ENCODE results near the gene NCOA4.

DNA sequence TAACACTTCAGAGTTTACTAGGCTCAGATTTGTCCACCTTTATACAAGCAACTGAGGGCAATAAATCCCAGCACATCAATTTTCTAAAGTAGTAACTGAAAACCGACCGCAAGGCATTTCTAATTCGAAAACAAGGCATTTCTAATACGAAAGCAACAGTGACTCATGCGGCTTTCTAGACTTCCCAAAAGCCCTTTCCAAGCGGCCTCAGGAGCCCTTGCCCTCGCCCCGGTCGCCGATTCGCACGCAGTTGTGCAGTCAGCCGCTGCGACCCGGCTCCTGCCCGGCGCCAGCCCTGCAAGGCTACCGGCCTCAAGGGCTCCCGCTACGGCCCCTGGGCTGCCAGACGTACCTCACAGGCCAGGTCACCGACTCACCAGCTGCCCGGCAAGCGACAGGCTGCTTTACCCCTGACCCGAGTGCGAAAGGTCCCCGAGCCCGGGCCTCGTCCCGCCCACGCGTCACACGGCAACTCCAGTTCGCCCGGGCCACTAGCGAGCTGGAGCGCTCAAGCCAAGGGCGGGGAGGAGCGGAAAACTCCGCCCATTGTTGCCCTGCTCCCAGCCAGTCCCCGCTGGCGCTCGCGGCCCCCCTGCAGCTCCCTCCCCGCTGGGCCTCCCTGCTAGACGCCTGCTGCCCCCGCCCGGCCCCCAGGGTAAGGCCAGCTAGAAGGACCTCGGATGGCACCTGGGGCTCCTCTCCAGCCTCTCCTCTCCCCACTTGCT is 7.3 kb downstream of the NCOA4 start:
- TF ChIP-seq, protein P1, sequence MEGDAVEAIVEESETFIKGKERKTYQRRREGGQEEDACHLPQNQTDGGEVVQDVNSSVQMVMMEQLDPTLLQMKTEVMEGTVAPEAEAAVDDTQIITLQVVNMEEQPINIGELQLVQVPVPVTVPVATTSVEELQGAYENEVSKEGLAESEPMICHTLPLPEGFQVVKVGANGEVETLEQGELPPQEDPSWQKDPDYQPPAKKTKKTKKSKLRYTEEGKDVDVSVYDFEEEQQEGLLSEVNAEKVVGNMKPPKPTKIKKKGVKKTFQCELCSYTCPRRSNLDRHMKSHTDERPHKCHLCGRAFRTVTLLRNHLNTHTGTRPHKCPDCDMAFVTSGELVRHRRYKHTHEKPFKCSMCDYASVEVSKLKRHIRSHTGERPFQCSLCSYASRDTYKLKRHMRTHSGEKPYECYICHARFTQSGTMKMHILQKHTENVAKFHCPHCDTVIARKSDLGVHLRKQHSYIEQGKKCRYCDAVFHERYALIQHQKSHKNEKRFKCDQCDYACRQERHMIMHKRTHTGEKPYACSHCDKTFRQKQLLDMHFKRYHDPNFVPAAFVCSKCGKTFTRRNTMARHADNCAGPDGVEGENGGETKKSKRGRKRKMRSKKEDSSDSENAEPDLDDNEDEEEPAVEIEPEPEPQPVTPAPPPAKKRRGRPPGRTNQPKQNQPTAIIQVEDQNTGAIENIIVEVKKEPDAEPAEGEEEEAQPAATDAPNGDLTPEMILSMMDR (tag by site-specific recombination; IDR thresholded peaks at IDR 0.05) = peak; percentile 52
- TF ChIP-seq, protein P2, sequence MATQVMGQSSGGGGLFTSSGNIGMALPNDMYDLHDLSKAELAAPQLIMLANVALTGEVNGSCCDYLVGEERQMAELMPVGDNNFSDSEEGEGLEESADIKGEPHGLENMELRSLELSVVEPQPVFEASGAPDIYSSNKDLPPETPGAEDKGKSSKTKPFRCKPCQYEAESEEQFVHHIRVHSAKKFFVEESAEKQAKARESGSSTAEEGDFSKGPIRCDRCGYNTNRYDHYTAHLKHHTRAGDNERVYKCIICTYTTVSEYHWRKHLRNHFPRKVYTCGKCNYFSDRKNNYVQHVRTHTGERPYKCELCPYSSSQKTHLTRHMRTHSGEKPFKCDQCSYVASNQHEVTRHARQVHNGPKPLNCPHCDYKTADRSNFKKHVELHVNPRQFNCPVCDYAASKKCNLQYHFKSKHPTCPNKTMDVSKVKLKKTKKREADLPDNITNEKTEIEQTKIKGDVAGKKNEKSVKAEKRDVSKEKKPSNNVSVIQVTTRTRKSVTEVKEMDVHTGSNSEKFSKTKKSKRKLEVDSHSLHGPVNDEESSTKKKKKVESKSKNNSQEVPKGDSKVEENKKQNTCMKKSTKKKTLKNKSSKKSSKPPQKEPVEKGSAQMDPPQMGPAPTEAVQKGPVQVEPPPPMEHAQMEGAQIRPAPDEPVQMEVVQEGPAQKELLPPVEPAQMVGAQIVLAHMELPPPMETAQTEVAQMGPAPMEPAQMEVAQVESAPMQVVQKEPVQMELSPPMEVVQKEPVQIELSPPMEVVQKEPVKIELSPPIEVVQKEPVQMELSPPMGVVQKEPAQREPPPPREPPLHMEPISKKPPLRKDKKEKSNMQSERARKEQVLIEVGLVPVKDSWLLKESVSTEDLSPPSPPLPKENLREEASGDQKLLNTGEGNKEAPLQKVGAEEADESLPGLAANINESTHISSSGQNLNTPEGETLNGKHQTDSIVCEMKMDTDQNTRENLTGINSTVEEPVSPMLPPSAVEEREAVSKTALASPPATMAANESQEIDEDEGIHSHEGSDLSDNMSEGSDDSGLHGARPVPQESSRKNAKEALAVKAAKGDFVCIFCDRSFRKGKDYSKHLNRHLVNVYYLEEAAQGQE (tag by site-specific recombination; IDR thresholded peaks at IDR 0.05) = no peak
- TF ChIP-seq ZNF501 (tag by site-specific recombination; IDR thresholded peaks at IDR 0.05) (peak; percentile 50; the same call in 1 of the 2 replicates), ZNF830 (tag by site-specific recombination; IDR thresholded peaks at IDR 0.05; ENCODE audit: low read depth) (no peak), PATZ1 (tag by site-specific recombination; IDR thresholded peaks at IDR 0.05) (peak; percentile 95), MYNN (tag by site-specific recombination; IDR thresholded peaks at IDR 0.05; ENCODE audit: borderline replicate concordance) (no peak), ZNF138 (tag by site-specific recombination; IDR thresholded peaks at IDR 0.05; ENCODE audit: borderline replicate concordance) (no peak), ZNF121 (tag by site-specific recombination; IDR thresholded peaks at IDR 0.05) (no peak), ZNF274 (IDR thresholded peaks at IDR 0.05; ENCODE audit: low read length) (no peak), ZNF274 (tag by site-specific recombination; IDR thresholded peaks at IDR 0.05; ENCODE audit: borderline replicate concordance) (no peak), ZNF610 (tag by site-specific recombination; IDR thresholded peaks at IDR 0.05; ENCODE audit: borderline replicate concordance) (peak; percentile 32; the same call in 1 of the 2 replicates)
